Mammary microvascular endothelial cell (primary cell): ENCODE data around the gene ST6GALNAC4. TPM values are rescaled to one million over a fixed set of nuclear protein-coding genes. Genes with fewer than 3 reads are reported as not detected.

ENCODE experiments used
- total RNA-seq: library from RNA; depleted of rRNA; stranded (reverse); fragments of >200 nt; gene quantifications from 2 replicates; pipeline ENCODE4 v1.2.3, GENCODE V29; 2015

The ST6GALNAC4 gene, protein sequence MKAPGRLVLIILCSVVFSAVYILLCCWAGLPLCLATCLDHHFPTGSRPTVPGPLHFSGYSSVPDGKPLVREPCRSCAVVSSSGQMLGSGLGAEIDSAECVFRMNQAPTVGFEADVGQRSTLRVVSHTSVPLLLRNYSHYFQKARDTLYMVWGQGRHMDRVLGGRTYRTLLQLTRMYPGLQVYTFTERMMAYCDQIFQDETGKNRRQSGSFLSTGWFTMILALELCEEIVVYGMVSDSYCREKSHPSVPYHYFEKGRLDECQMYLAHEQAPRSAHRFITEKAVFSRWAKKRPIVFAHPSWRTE
- 73.9 and 82.3 TPM in 2 replicates for total RNA-seq

DNA sequence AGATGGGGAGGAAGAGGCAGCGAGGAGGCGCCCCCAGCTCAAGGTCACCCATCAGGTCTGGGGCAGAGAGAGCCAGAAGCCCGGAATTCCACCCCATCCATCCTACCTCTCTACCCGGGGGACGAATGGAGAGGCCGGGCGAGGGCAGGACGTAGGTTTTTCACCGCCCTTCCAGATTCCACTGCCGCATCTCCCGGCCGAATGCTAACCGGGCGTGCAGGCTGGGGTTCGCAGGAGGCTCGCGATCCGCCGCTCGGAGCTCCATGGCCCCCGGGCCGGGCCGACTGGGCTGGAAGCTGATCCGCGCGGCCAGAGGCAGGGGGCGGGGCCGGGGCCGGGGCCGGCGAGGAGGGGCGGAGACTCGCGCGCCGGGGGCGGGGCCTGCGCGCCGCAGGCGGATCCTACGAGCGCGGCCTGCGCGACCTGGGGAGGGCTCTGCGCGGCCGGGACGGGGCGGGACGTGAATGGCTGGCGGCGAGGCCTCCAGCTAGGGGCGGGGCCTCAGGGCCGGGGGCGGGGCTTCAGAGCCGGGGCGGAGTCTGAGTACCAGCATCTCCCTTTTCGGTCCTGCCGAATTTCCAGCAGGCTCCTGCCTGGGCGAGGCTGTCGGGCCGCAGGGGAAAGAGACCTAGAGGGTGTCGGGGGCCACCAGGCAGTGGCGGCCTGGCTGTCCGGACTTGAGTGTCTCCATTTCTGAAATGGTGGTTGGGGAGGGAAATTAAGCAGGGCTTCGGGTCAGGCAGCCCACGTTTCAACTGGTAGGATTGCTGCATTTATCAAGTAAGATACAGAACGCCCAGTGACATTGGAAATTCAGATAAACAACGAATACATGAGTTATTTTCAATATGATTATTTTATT, at the start of gene ST6GALNAC4:
ST6GALNAC4 (minus strand) TSS at position 322 of the 862 bp plus-strand sequence. CDS start 622 bp downstream, outside the sequence.

DNA sequence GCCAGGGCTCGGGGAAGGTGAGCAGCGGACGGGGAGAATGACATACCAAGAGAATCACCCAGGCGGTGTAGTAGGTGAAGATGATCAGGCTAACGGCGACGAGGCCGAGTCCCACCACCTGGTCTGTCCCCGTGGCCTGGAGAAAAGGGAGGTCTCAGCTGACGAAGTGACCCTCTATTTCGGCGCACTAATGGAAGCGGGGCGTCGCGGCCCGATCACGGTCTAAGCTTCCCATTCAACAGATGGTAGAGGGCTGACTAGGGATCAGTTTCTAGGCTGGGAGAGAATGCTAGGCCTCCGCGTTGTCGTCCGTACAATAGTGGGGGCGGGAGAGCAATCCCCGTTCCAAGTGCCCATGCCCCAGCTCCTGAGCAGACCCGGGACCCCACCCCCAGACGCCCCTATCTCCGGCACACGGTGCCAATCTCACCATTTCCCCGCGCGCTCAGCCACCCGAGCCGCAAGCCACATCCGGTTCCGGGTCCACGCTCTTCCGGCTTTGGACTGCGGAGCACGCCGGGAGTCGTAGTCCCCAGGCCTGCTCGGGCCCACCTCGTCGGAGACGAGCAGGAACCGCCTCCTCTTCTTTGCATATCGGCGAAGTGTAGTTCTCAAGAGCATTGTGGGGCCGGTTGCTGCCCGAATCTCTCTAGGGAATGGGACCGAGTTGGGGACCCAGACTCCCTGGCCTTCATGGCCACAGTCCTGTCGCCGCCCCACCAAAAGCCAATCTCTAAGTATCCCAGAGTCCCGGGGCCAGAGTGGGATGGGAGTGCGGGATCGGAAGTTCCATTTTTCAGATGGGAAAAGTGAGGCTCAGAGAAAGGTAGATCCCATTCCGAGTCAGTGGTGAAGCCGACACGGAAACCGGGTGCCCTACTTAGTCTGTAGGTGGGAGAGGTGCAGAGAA, 20.8 kb upstream of the ST6GALNAC4 start, which contains the start of gene DPM2:
DPM2 (minus strand) TSS at position 467 of the 910 bp plus-strand sequence; CDS start at position 433, 34 bp downstream.

DNA sequence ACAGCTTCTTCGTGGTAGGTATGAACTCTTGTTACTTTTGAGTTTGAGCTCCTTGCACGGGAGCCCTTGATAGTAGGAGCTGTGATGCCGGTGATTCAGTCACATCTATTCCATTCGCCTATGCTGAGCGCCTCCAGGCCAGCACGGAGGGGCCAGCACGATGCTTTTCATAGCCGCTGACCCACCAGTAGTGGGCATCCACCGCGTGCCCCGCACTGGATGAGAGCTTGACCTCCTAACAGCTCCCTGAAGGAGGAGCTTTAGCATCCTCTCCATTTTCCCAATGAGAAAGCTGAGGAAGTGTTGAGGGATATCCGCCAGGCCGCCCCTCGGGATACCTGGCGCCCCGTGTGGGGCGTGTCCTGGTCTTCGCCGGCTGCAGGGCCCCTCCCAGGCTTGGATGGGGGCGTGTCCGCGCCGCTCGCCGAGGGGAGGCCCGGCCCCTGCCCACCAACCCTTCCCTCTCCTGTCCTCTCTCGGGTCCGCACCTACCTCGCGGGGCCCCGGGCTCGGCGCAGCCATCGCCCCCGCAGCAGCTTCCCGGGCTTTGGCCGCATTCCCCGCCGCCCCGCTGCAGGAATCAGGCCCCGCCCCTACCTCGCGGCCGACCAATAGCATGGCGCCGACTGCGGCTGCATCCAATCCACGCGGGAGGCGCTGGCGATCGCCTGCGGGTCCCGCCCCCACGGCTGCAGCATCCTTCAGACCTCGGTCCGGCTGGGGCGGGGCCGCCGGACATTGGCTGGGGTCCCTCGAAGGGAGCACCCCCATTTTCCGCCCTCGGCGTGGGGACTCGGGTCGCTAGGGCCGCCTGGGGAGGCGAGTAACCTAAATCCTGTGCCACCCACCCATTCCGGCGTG, 13.6 kb upstream of the ST6GALNAC4 start, which contains the start of gene PIP5KL1:
PIP5KL1 (minus strand) TSS at position 547 of the 861 bp plus-strand sequence; CDS start at position 522, 25 bp downstream.

DNA sequence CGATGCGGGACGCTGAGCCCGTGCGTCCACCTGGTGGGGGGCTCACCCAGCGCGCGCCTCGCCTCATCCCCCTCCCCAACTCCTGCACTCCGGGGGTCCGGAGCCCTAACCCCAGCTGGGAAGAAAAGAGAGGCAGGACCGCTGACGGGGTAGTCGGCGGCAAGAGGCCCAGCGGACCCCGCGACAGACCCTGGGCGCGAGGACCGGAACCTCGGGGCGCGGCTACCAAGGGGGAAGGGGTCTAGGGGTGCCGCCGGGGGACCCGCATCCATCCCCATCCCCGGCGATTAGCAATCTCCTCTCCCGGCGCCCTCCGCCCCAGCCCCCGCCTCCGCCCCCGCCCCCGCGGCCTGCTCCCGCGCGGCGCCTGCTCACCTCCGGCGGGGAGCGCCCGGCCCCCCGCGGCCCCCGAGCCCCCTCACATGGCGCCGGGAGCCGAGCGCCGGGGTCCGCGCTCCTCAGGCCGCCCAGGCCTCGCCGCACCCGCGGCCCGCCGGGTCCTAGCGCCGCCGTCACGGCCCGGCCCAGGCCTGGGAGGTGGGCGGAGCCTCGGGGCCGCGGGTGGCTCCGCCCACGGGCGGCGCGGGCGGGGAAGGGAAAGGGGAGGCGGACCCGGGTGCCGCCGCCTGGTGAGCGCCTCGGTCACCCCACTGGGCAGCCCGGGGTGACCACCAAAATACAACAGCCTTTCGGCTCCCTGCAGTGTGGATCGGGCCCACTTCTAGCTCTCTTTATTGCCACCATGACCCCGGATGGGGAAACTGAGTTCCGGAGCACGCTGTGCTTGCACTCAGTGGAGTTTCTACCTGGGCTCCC, 17.5 kb downstream of the ST6GALNAC4 start, which contains the start of gene ST6GALNAC6:
ST6GALNAC6 (minus strand) TSS at position 476 of the 816 bp plus-strand sequence. CDS start 1,622 bp downstream, outside the sequence.

DNA sequence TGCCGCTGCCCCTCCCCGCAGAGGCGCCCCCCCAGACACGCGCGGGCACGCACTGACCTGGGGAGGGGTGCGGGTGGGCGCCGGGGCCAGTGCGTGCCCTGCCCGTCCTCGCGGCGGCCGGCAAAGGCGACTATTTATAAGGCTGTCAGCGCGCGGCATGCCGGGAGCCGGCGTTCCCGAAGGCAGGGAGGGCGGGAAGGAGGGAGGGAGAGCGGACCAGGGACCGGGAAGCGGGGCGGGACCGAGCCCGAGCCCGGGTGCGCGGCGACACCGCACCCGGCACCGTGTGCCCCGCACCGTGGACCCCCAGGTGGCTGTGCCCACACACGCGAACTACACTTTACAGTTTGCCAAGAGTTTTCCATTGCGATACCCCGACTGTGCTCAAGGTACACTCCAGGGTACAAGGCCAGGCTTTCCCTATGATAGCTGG, 39.3 kb downstream of the ST6GALNAC4 start, which contains the start of gene AK1:
AK1 (minus strand) TSS at position 110 of the 433 bp plus-strand sequence. CDS start 3,058 bp downstream, outside the sequence.

Other genes with a start within 250 kb of the ST6GALNAC4 start
- gene CFAP157, start 210.1 kb downstream of the ST6GALNAC4 start, total RNA-seq, result not detected in 2 replicates
- 40.9 and 81.9 TPM in 2 replicates for gene PTRH1, start 201.4 kb downstream of the ST6GALNAC4 start, total RNA-seq
- gene TTC16, start 201.0 kb downstream of the ST6GALNAC4 start, total RNA-seq, result not detected in 2 replicates
- gene TOR2A, start 181.7 kb downstream of the ST6GALNAC4 start, total RNA-seq, result 19.5 and 19.6 TPM in 2 replicates
- 70.7 and 86.0 TPM in 2 replicates for gene SH2D3C, start 138.4 kb downstream of the ST6GALNAC4 start, total RNA-seq
- 82.7 and 84.3 TPM in 2 replicates for gene CDK9, start 131.0 kb downstream of the ST6GALNAC4 start, total RNA-seq
- gene FPGS, start 114.2 kb downstream of the ST6GALNAC4 start, total RNA-seq, result 71.7 and 75.6 TPM in 2 replicates
- 378 and 433 TPM in 2 replicates for gene ENG, start 62.4 kb downstream of the ST6GALNAC4 start, total RNA-seq
- gene AK1, start 39.4 kb downstream of the ST6GALNAC4 start, total RNA-seq, result 55.0 and 101 TPM in 2 replicates
- gene ST6GALNAC6, start 17.4 kb downstream of the ST6GALNAC4 start, total RNA-seq, result 29.6 and 37.4 TPM in 2 replicates
- gene PIP5KL1, start 13.7 kb upstream of the ST6GALNAC4 start, total RNA-seq, result 0.34 and 1.3 TPM in 2 replicates
- 20.5 and 23.8 TPM in 2 replicates for gene DPM2, start 20.8 kb upstream of the ST6GALNAC4 start, total RNA-seq
- gene EEIG1, start 63.9 kb upstream of the ST6GALNAC4 start, total RNA-seq, result 3.1 and 19.4 TPM in 2 replicates
- 7.6 and 9.0 TPM in 2 replicates for gene NAIF1, start 150.3 kb upstream of the ST6GALNAC4 start, total RNA-seq
- 24.5 and 26.8 TPM in 2 replicates for gene SLC25A25, start 151.2 kb upstream of the ST6GALNAC4 start, total RNA-seq
- 61.8 and 68.0 TPM in 2 replicates for gene PTGES2, start 210.7 kb upstream of the ST6GALNAC4 start, total RNA-seq
- gene LCN2, start 232.4 kb upstream of the ST6GALNAC4 start, total RNA-seq, result not detected in 2 replicates
- gene BBLN, start 243.2 kb upstream of the ST6GALNAC4 start, total RNA-seq, result 136 and 182 TPM in 2 replicates